T-cell (primary cell): ENCODE measurements around the gene IZUMO2. TPM values are rescaled to one million over a fixed set of nuclear protein-coding genes. Genes with fewer than 3 reads are reported as not detected.

Source experiments
- ATAC-seq, 4 experiments: fragments of 200-7000 bp in 3 of 4; fragments of 150-1000 bp in 1 of 4; cut with Tn5 transposase; replicated peaks in 1 of 4; 1 replicate in 3 of 4; 2 replicates in 1 of 4; pipeline ENCODE4 v1.10.0; 2021; ENCODE audit warnings: moderate library complexity in 3 of 4, mild to moderate bottlenecking in 2 of 4, moderate number of reproducible peaks in 1 of 4
- CTCF ChIA-PET, 2 donors: fragments of 300-600 bp; sonication (Branson Sonifier 250); formaldehyde crosslinking; loops; one replicate each; lab custom pipeline; 2022; ENCODE audit warnings: antibody characterized with exemption in 2 of 2; lab: Charles Lee
- POLR2A ChIA-PET, 2 donors: fragments of 300-600 bp; sonication (Branson Sonifier 250); formaldehyde crosslinking; loops; one replicate each; lab custom pipeline; 2022; ENCODE audit warnings: antibody characterized with exemption in 2 of 2; lab: Charles Lee
- DNase-seq, 35 experiments: peaks; one replicate each; pipeline versions ENCODE4 v3.0.0 to v3.0.0-alpha.2; 2013 to 2023
- H3K27ac ChIP-seq: one replicate; pipeline ENCODE4 v1.5.1; 2013; ENCODE audit warnings: low read length
- H3K27me3 ChIP-seq, 2 experiments: replicated peaks in 1 of 2; 1 replicate in 1 of 2; 2 replicates in 1 of 2; pipeline versions ENCODE4 v1.6.1 to v1.7.0; 2013; ENCODE audit warnings: low read length in 1 of 2, mixed read lengths in 1 of 2; ENCODE audit not compliant: control insufficient read depth in 2 of 2, insufficient read depth in 2 of 2; ENCODE audit errors: extremely low read depth in 1 of 2
- H3K36me3 ChIP-seq, 2 donors: 1 replicate in 1 of 2; 2 replicates in 1 of 2; pipeline versions ENCODE4 v1.6.1 to v1.7.0; 2013; ENCODE audit warnings: low read length in 1 of 2; ENCODE audit not compliant: control insufficient read depth in 2 of 2, insufficient read depth in 1 of 2; ENCODE audit errors: extremely low read depth in 1 of 2
- H3K4me1 ChIP-seq, 2 experiments: 1 replicate in 1 of 2; 2 replicates in 1 of 2; pipeline versions ENCODE4 v1.6.1 to v1.7.0; 2013; ENCODE audit warnings: low read length in 2 of 2, mixed read lengths in 1 of 2; ENCODE audit not compliant: insufficient read depth in 2 of 2, control insufficient read depth in 1 of 2; ENCODE audit errors: extremely low read depth in 1 of 2
- H3K4me3 ChIP-seq, 2 donors: 1 replicate in 1 of 2; 2 replicates in 1 of 2; pipeline versions ENCODE4 v1.5.1 to v1.7.0; 2013; ENCODE audit warnings: mild to moderate bottlenecking in 2 of 2, low read length in 1 of 2, moderate library complexity in 1 of 2; ENCODE audit not compliant: control insufficient read depth in 1 of 2; ENCODE audit errors: extremely low read depth in 1 of 2
- H3K9me3 ChIP-seq: 2 replicates; pipeline ENCODE4 v1.7.0; 2013
- H3K27ac Mint-ChIP-seq, 2 donors: one replicate each; pipeline ENCODE4 v1.8.0; 2020 to 2021; ENCODE audit warnings: mild to moderate bottlenecking in 2 of 2, mixed read lengths in 2 of 2
- H3K27me3 Mint-ChIP-seq, 2 donors: one replicate each; pipeline ENCODE4 v1.8.0; 2021 to 2022; ENCODE audit warnings: mixed read lengths in 2 of 2
- H3K36me3 Mint-ChIP-seq: one replicate; pipeline ENCODE4 v1.8.0; 2021; ENCODE audit warnings: mixed read lengths
- H3K4me1 Mint-ChIP-seq, 3 donors: one replicate each; pipeline ENCODE4 v1.8.0; 2020 to 2022; ENCODE audit warnings: mixed read lengths in 3 of 3, mild to moderate bottlenecking in 1 of 3
- H3K4me3 Mint-ChIP-seq, 3 donors: one replicate each; pipeline ENCODE4 v1.8.0; 2020 to 2022; ENCODE audit warnings: mild to moderate bottlenecking in 3 of 3, mixed read lengths in 3 of 3, moderate library complexity in 3 of 3
- H3K9me3 Mint-ChIP-seq, 3 donors: one replicate each; pipeline ENCODE4 v1.8.0; 2020 to 2022; ENCODE audit warnings: mixed read lengths in 3 of 3
- WGBS: methylation state at CpG from one replicate; pipeline ENCODE4 v1.1.5; 2013; ENCODE audit warnings: missing lambda C conversion rate; ENCODE audit not compliant: insufficient coverage; 5-methylcytosine and 5-hydroxymethylcytosine counted together
- total RNA-seq, 35 experiments: library from RNA in 6 of 35; stranded (reverse) in 6 of 35; fragments of 120-200 nt in 1 of 35; gene quantifications; one replicate each; pipeline versions ENCODE4 v1.2.1 to v1.2.4 and lab custom pipeline; 2013 to 2026

IZUMO2 gene
- total RNA-seq, 5 donors from 2014 or later (not counting 1 experiment from before 2014, with no cell fraction given): not detected

DNA sequence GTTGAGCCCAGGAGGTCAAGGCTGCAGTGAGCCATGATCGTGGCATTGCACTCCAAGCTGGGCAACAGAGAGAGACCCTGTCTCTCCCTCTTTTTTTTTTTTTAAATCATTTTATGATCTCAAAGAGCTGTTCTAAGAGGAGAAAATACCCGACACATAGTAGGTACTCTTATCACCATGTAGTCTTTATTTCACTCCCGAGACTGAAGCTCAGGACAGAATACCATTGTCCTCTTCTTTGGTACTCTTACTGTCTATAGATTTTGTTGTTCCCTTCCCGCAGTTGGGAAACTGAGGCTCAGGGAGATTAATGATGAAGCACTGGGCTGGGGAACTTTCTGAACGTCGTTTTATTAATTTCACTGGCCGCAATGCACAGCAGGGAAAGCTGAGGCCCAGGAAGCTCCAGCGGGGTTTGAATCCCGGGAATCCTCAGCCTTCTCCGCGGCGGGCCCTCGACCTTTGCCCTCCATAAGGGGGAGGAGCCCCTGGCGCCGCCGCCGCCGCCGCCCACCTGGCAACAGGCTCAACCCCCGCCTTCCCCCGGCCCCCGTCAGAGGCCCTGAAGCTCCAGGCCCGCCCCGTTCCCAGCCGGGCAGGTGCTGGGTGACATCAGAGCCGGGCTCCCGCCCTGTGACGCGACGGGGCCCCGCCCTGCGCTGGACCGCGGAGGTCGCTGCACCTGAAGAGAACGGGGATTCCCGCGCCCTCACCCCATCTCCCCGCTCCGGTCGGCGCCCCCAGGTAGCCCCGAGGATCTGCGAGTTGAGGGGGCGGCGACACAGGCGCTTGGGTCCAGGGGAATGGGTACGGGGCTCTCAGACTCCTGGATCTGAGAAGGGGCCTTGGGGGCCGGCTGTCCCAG lies 42.0 kb upstream of the IZUMO2 start:
- H3K27ac Mint-ChIP-seq: no peak overlapping the region
- 9% methylated on average over 24 of the region's 49 CpGs for WGBS
- peaks cover 0 to 4% (median 0%) of the 10 kb centered on the region in 3 donors for H3K9me3 Mint-ChIP-seq
- peak in 4 of 35 experiments; percentile 8 to 13 (median 10) for DNase-seq
- H3K9me3 ChIP-seq: no peaks in the 10 kb centered on the region
- H3K4me1 ChIP-seq: peaks cover 0 to 10% of the 10 kb centered on the region in 2 experiments
- ChIA-PET CTCF (no interaction called here), POLR2A (interaction anchor here (0.6 to 0.7 kb wide), 2 partner anchors 196 to 962 kb away, joined by 4 to 9 read pairs; no protein-coding TSS in a partner anchor)
- no peak overlapping the region for H3K4me3 ChIP-seq
- ATAC-seq: peak in 1 of 4 experiments; percentile 66
- peak overlapping the region in 1 of 3 donors; percentile 37 for H3K4me3 Mint-ChIP-seq
- H3K36me3 ChIP-seq: no peaks in the 10 kb centered on the region
- H3K4me1 Mint-ChIP-seq: peaks cover 0 to 3% (median 0%) of the 10 kb centered on the region in 3 donors
- no peaks in the 10 kb centered on the region for H3K36me3 Mint-ChIP-seq
- peaks cover 7 to 70% of the 10 kb centered on the region in 2 experiments for H3K27me3 ChIP-seq
- H3K27me3 Mint-ChIP-seq: peaks cover 44 to 54% of the 10 kb centered on the region in 2 donors
- H3K27ac ChIP-seq: no peak overlapping the region

DNA sequence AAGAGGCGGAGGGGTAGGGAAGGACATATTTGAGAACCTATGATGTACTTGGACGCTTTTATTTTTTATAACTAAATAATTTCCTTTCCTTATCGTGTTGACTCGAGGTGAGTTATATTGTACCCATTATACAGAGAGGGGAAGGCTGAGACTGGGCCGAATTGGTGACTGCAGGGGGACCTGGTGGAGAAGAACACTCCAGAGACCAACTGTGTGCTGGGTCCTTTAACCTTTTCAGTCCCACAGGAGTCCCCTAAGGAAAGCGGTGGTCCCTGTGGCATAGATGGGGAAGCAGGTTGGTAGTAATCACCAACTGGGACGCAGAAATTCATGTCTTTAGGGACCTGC lies 41.0 kb upstream of the IZUMO2 start:
- Histone ChIP-seq H3K4me3 (no peak overlapping the region), H3K4me1 (peaks cover 0 to 10% of the 10 kb centered on the region in 2 experiments), H3K36me3 (no peaks in the 10 kb centered on the region), H3K27me3 (peaks cover 7 to 75% of the 10 kb centered on the region in 2 experiments), H3K27ac (no peak overlapping the region), H3K9me3 (no peaks in the 10 kb centered on the region)
- Mint-ChIP-seq H3K27ac (no peak overlapping the region), H3K36me3 (no peaks in the 10 kb centered on the region), H3K4me1 (peaks cover 0 to 3% (median 0%) of the 10 kb centered on the region in 3 donors), H3K4me3 (peak overlapping the region in 1 of 3 donors; percentile 37), H3K9me3 (peaks cover 0 to 4% (median 0%) of the 10 kb centered on the region in 3 donors), H3K27me3 (peaks cover 50 to 54% of the 10 kb centered on the region in 2 donors)
- ChIA-PET POLR2A (no interaction called here), CTCF (no interaction called here)
- ATAC-seq: no peak
- no peak for DNase-seq
- no CpG with 5 or more reads among the region's 7 CpGs for WGBS

DNA sequence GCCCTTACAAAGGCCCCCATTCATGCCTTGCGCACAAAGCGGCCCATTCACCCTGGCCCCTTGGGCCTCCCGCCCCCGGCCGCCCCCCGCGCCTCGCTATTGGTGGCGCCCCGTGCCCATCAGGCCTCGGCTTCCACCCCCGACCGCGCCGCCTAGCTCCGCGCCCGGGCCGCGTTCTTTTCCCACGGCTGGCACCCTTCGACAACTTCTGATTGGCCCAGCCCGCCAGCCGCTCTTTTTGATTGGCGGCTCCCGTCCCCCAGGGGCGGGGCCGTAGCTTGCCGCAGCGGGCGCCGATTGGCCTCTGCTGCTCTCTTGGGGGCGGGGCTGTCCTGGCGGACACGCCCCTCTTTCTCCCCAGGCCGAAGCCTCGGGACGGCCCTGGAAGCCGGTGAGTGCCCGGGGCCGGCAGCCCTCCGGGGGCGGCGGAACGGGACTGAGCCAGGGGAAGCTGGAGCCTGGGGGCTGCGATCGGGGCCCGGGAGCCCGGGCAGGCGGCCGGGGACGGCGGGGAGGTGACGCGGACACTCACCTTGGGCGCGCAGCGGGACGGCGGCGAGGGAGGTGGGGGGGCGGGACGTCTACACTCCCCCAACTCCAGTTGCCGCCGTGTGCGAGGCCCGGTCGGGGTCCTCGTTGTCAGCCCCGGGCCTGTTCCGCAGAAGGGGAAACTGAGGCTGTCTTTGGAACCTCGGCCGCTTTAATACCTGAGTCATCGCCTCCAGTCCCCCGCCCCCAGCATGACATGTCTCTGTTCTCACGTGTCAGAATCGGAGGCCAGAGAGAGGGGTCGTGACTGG lies 40.4 kb upstream of the IZUMO2 start, which contains the start of gene MYH14:
Gene MYH14, plus strand, starts transcription at position 342 of the 800 bp plus-strand sequence. CDS start 6,744 bp downstream, outside the sequence.
- Histone ChIP-seq H3K36me3 (no peaks in the 10 kb centered on the region), H3K27me3 (peaks cover 7 to 75% of the 10 kb centered on the region in 2 experiments), H3K4me3 (no peak within 1 kb of the TSS), H3K9me3 (no peaks in the 10 kb centered on the region), H3K27ac (no peak within 1 kb of the TSS), H3K4me1 (peaks cover 0 to 10% of the 10 kb centered on the region in 2 experiments)
- CTCF ChIA-PET: interaction anchor here in 1 of 2 donors (0.6 kb wide), 1 partner anchor 10 kb away, joined by 4 read pairs; no protein-coding TSS in a partner anchor
- DNase-seq (peak in 4 of 35 experiments; percentile 3 to 6 (median 6)), ATAC-seq (no peak)
- H3K27ac Mint-ChIP-seq: no peak within 1 kb of the TSS
- H3K4me1 Mint-ChIP-seq: peaks cover 0 to 3% (median 0%) of the 10 kb centered on the region in 3 donors
- 11% methylated on average over 61 of the region's 78 CpGs for WGBS
- H3K36me3 Mint-ChIP-seq: no peaks in the 10 kb centered on the region
- POLR2A ChIA-PET: no interaction called here
- H3K4me3 Mint-ChIP-seq: peak within 1 kb of the TSS in 1 of 3 donors; percentile 37
- H3K9me3 Mint-ChIP-seq: peaks cover 0 to 4% (median 0%) of the 10 kb centered on the region in 3 donors
- H3K27me3 Mint-ChIP-seq: peaks cover 56 to 60% of the 10 kb centered on the region in 2 donors

DNA sequence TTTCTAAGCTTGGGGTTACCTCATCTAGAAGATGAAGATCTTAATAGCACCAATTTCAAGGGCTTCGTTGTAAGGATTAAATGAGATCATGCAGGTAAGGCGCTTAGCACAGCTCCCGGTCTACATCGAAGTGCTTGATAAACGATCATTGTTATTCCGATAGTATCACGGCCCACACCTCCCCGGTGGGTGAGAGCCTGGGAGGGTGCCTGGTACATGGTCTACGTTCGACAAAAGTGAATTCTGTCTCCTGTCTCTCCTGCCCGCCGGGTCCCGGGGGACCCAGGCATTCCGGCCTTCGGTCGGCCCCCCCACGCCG lies 39.8 kb upstream of the IZUMO2 start:
- peaks cover 0 to 4% (median 0%) of the 10 kb centered on the region in 3 donors for H3K9me3 Mint-ChIP-seq
- no peaks in the 10 kb centered on the region for H3K36me3 ChIP-seq
- no peak overlapping the region for H3K27ac ChIP-seq
- ChIA-PET POLR2A (no interaction called here), CTCF (interaction anchor here in 1 of 2 donors (0.6 kb wide), 1 partner anchor 9 kb away, joined by 4 read pairs; no protein-coding TSS in a partner anchor)
- H3K27me3 ChIP-seq: peaks cover 7 to 73% of the 10 kb centered on the region in 2 experiments
- no peaks in the 10 kb centered on the region for H3K9me3 ChIP-seq
- DNase-seq: no peak
- 32% methylated on average over 12 of the region's 18 CpGs for WGBS
- no peaks in the 10 kb centered on the region for H3K36me3 Mint-ChIP-seq
- peaks cover 0 to 10% of the 10 kb centered on the region in 2 experiments for H3K4me1 ChIP-seq
- no peak for ATAC-seq
- no peak overlapping the region for H3K27ac Mint-ChIP-seq
- peaks cover 54 to 59% of the 10 kb centered on the region in 2 donors for H3K27me3 Mint-ChIP-seq
- peaks cover 0 to 3% (median 0%) of the 10 kb centered on the region in 3 donors for H3K4me1 Mint-ChIP-seq
- H3K4me3 Mint-ChIP-seq: no peak overlapping the region
- H3K4me3 ChIP-seq: no peak overlapping the region

DNA sequence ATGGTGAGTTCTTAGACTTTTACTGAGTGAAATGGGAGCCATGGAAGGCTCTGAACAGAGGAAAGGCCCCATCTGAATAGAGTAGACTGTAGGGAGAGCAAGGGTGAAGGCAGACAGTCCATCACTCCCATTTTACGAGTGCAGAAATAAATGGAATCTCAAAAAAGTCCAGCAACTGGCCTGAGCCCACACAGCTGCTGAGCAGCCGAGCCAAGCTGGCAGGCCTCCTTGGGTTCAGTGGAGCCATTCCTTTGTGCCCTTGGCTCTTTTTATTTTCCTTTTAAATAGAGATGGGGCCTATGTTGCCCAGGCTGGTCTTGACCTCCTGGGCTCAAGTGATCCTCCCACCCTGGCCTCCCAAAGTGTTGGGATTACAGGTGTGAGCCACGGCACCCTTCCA lies 39.3 kb upstream of the IZUMO2 start:
- peaks cover 7 to 74% of the 10 kb centered on the region in 2 experiments for H3K27me3 ChIP-seq
- POLR2A ChIA-PET: no interaction called here
- no peaks in the 10 kb centered on the region for H3K9me3 ChIP-seq
- H3K36me3 ChIP-seq: no peaks in the 10 kb centered on the region
- H3K4me3 ChIP-seq: no peak overlapping the region
- CTCF ChIA-PET: no interaction called here
- H3K27ac ChIP-seq: no peak overlapping the region
- Mint-ChIP-seq H3K9me3 (peaks cover 0 to 4% (median 0%) of the 10 kb centered on the region in 3 donors), H3K4me3 (no peak overlapping the region), H3K4me1 (peaks cover 0 to 3% (median 0%) of the 10 kb centered on the region in 3 donors), H3K36me3 (no peaks in the 10 kb centered on the region), H3K27ac (no peak overlapping the region), H3K27me3 (peaks cover 51 to 61% of the 10 kb centered on the region in 2 donors)
- WGBS: 100% methylated on average over 1 of the region's 3 CpGs
- DNase-seq (no peak), ATAC-seq (no peak)
- H3K4me1 ChIP-seq: peaks cover 0 to 10% of the 10 kb centered on the region in 2 experiments

DNA sequence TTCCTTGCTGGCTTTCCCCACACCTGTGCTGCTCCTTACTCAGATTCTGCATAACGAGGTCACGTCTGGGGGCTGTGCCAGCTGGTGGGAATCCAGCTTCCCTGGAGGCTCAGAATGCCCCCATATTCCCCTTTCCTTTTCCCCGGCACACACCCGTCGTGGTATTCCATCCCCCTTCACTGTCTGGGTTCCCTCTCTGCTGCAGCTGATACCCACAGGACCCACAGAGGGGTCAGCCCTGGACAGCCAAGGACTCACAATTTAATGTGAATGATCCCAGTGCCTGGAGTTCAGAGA lies 36.1 kb upstream of the IZUMO2 start:
- H3K4me1 ChIP-seq: peaks cover 0 to 4% of the 10 kb centered on the region in 2 experiments
- H3K4me3 ChIP-seq: no peak overlapping the region
- DNase-seq: no peak
- H3K9me3 ChIP-seq: no peaks in the 10 kb centered on the region
- ChIA-PET POLR2A (no interaction called here), CTCF (no interaction called here)
- no peak for ATAC-seq
- Mint-ChIP-seq H3K4me1 (no peaks in the 10 kb centered on the region), H3K9me3 (peaks cover 0 to 4% (median 0%) of the 10 kb centered on the region in 3 donors), H3K36me3 (no peaks in the 10 kb centered on the region), H3K27me3 (peaks cover 56 to 57% of the 10 kb centered on the region in 2 donors), H3K27ac (peak overlapping the region in 1 of 2 donors; percentile 22), H3K4me3 (no peak overlapping the region)
- H3K27me3 ChIP-seq: peaks cover 2 to 57% of the 10 kb centered on the region in 2 experiments
- WGBS: 10% methylated on average over 2 of the region's 5 CpGs
- H3K27ac ChIP-seq: no peak overlapping the region
- H3K36me3 ChIP-seq: no peaks in the 10 kb centered on the region
